ENCODE data around the gene PDSS2. TPM values are rescaled to one million over a fixed set of nuclear protein-coding genes. Genes with fewer than 3 reads are reported as not detected.

Gene PDSS2
- total and polyA plus RNA-seq, 7 donors: 4.7 to 16.7 (median 9.3) TPM

DNA sequence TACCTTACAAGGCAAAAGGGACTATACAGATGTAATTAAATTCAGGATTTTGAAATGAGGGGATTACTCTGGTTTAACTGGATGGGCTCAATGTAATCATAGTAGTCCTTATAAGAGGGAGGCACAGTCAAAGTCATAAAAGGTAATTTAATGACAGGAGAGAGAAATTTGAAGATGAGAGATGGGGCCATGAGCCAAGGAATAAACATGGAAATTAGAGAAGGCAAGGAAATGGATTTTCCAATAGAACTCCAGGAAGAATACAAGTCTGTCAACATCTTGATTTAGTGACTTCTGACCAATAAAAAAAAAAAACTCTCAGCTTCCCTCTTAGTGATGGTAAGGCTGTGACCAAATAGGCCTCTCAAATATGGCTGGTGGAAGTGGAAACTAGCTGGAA, 242.1 kb downstream of the PDSS2 start:
- Histone ChIP-seq H3K4me3 (no peak overlapping the region), H3K4me1 (no peaks in the 10 kb centered on the region), H3K9me3 (no peaks in the 10 kb centered on the region), H3K27ac (no peak overlapping the region), H3K36me3 (ENCODE audit: insufficient read depth in 1 of 2, low read depth in 1 of 2) (no peaks in the 10 kb centered on the region), H3K27me3 (ENCODE audit: insufficient read depth in 3 of 3, low read length in 2 of 3) (no peaks in the 10 kb centered on the region)
- intact Hi-C loops (cut with DNase I): no loop called here
- DNase-seq (no peak), ATAC-seq (no peak)
- TF ChIP-seq, protein P1, sequence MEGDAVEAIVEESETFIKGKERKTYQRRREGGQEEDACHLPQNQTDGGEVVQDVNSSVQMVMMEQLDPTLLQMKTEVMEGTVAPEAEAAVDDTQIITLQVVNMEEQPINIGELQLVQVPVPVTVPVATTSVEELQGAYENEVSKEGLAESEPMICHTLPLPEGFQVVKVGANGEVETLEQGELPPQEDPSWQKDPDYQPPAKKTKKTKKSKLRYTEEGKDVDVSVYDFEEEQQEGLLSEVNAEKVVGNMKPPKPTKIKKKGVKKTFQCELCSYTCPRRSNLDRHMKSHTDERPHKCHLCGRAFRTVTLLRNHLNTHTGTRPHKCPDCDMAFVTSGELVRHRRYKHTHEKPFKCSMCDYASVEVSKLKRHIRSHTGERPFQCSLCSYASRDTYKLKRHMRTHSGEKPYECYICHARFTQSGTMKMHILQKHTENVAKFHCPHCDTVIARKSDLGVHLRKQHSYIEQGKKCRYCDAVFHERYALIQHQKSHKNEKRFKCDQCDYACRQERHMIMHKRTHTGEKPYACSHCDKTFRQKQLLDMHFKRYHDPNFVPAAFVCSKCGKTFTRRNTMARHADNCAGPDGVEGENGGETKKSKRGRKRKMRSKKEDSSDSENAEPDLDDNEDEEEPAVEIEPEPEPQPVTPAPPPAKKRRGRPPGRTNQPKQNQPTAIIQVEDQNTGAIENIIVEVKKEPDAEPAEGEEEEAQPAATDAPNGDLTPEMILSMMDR (IDR thresholded peaks at IDR 0.05): no peak

GRCh38 chr6:107216197-107216933, 243.0 kb downstream of the PDSS2 start:
- H3K4me3 ChIP-seq: no peak overlapping the region
- ATAC-seq (no peak), DNase-seq (no peak)
- no peaks in the 10 kb centered on the region for H3K36me3 ChIP-seq (ENCODE audit: insufficient read depth in 1 of 2, low read depth in 1 of 2)
- intact Hi-C loops (cut with DNase I): no loop called here
- H3K27me3 ChIP-seq (ENCODE audit: insufficient read depth in 3 of 3, low read length in 2 of 3): no peaks in the 10 kb centered on the region
- TF ChIP-seq, protein P1 (IDR thresholded peaks at IDR 0.05): no peak
- no peak overlapping the region for H3K27ac ChIP-seq
- no peaks in the 10 kb centered on the region for H3K9me3 ChIP-seq
- 88 to 93% (median 90%) methylated on average over 8 of the region's 8 CpGs for WGBS, 3 donors
- no peaks in the 10 kb centered on the region for H3K4me1 ChIP-seq

DNA sequence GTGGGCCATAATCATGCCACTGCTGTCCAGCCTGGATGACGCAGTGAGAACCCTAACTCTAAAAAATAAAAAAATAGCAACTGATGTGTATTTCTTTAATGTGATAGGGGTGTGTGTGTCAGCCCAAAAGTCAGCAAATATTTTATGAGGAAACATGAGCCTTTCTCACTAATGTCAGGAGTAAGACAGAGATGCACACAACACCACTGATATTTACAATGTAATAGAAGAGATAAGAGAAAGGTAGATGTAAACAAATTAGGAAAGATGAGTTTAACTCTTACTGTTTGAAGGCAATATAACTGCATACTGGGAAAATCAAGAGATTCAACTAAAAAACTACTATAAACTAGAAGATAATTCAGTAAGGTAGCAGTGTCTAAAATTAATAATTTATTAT, 244.0 kb downstream of the PDSS2 start:
- Histone ChIP-seq H3K27me3 (ENCODE audit: insufficient read depth in 3 of 3, low read length in 2 of 3) (no peaks in the 10 kb centered on the region), H3K4me1 (no peaks in the 10 kb centered on the region), H3K36me3 (ENCODE audit: insufficient read depth in 1 of 2, low read depth in 1 of 2) (no peaks in the 10 kb centered on the region), H3K9me3 (no peaks in the 10 kb centered on the region), H3K4me3 (no peak overlapping the region), H3K27ac (no peak overlapping the region)
- TF ChIP-seq, protein P1 (IDR thresholded peaks at IDR 0.05): no peak
- no peak for ATAC-seq
- intact Hi-C loops (cut with DNase I): no loop called here
- WGBS, 3 donors: 92 to 100% (median 94%) methylated on average over 1 of the region's 1 CpG
- DNase-seq: no peak

DNA sequence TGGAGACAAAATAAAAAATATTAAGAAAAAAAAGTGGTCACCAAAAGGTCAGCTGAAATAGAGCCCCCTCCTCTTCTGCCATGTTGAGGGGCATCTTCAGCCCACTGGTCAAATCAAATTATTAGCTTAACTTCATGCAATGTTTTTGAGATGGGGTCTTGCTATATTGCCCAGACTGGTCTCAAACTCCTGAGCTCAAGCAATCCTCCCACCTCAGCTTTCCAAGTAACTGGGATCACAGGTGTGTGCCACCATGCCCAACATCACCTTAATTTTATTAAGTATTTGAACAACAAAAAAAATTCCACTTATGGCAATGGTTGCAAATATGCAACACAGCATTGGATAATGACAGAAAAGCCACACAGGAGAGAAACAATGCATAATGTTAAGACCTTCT, 244.7 kb downstream of the PDSS2 start:
- no peaks in the 10 kb centered on the region for H3K27me3 ChIP-seq (ENCODE audit: insufficient read depth in 3 of 3, low read length in 2 of 3)
- H3K4me1 ChIP-seq: no peaks in the 10 kb centered on the region
- no peak overlapping the region for H3K27ac ChIP-seq
- no peaks in the 10 kb centered on the region for H3K36me3 ChIP-seq (ENCODE audit: insufficient read depth in 1 of 2, low read depth in 1 of 2)
- DNase-seq (no peak), ATAC-seq (no peak)
- TF ChIP-seq, protein P1 (IDR thresholded peaks at IDR 0.05): no peak
- intact Hi-C loops (cut with DNase I): no loop called here
- no peaks in the 10 kb centered on the region for H3K9me3 ChIP-seq
- no peak overlapping the region for H3K4me3 ChIP-seq
